Stimulated activated CD8-positive, alpha-beta memory T cell treated with anti-CD3 and anti-CD28 coated beads, Interleukin-15, amount 100 ng/mL, for 48 hours (primary cell): ENCODE measurements around the gene ACTR10.
"Not testable (repeated sequence)": the region's sequence is repeated elsewhere in the genome, so short reads cannot be mapped to it uniquely, and the experiment has no call there.

Source experiments
- DNase-seq, 2 donors: peaks; one replicate each; pipeline ENCODE4 v3.0.0-alpha.2; 2020; ENCODE audit warnings: low read depth in 2 of 2

ACTR10 gene

GRCh38 chr14:58216544-58216943, 16.6 kb downstream of the ACTR10 start:
- DNase-seq, result no peak

- no peak for DNase-seq
Observed at GRCh38 chr14:58227096-58227819, 27.3 kb downstream of the ACTR10 start.

- DNase-seq, result no peak
Observed at GRCh38 chr14:58238252-58239243, 38.6 kb downstream of the ACTR10 start.

- DNase-seq, result peak; percentile 50 to 58
Observed at GRCh38 chr14:58239244-58240195, 39.6 kb downstream of the ACTR10 start.

GRCh38 chr14:58243790-58244555, 44.0 kb downstream of the ACTR10 start:
- DNase-seq, result peak in 1 of 2 donors; percentile 22

GRCh38 chr14:58244556-58245387, 44.8 kb downstream of the ACTR10 start, which contains the start of gene PSMA3:
Gene PSMA3 (plus strand): TSS chr14:58244843. CDS start chr14:58244921, 78 bp downstream.
- DNase-seq, result peak; percentile 94 to 95

GRCh38 chr14:58245562-58245961, 45.6 kb downstream of the ACTR10 start:
- no peak for DNase-seq

- no peak for DNase-seq
Observed at GRCh38 chr14:58249611-58250010, 49.7 kb downstream of the ACTR10 start.

- no peak for DNase-seq
Observed at GRCh38 chr14:58258156-58258555, 58.2 kb downstream of the ACTR10 start.

GRCh38 chr14:58262005-58262404, 62.1 kb downstream of the ACTR10 start:
- not testable (repeated sequence) for DNase-seq

- DNase-seq, result no peak
Observed at GRCh38 chr14:58265401-58265800, 65.5 kb downstream of the ACTR10 start.

- DNase-seq, result no peak
Observed at GRCh38 chr14:58270628-58271027, 70.7 kb downstream of the ACTR10 start.

- DNase-seq, result no peak
Observed at GRCh38 chr14:58272588-58273372, 72.8 kb downstream of the ACTR10 start.

- no peak for DNase-seq
Observed at GRCh38 chr14:58274881-58275280, 74.9 kb downstream of the ACTR10 start.

GRCh38 chr14:58275527-58276190, 75.7 kb downstream of the ACTR10 start:
- DNase-seq, result no peak

GRCh38 chr14:58276208-58276607, 76.3 kb downstream of the ACTR10 start:
- DNase-seq, result no peak

- DNase-seq, result no peak
Observed at GRCh38 chr14:58278177-58278576, 78.2 kb downstream of the ACTR10 start.
